ES-I3 (cell line): ENCODE results near the gene FMNL3.
"Not testable (repeated sequence)": the region's sequence is repeated elsewhere in the genome, so short reads cannot be mapped to it uniquely, and the experiment has no call there.

Source experiments
- H3K36me3 ChIP-seq: 2 replicates; pipeline ENCODE4 v1.6.1; 2013; ENCODE audit warnings: mild to moderate bottlenecking, low read length, control low read depth, moderate library complexity; ENCODE audit not compliant: insufficient read depth
- H3K4me1 ChIP-seq: 2 replicates; pipeline ENCODE4 v1.6.1; 2013; ENCODE audit warnings: mild to moderate bottlenecking, control low read depth, low read length; ENCODE audit not compliant: insufficient read depth
- H3K9ac ChIP-seq: 2 replicates; pipeline ENCODE4 v1.6.1; 2013; ENCODE audit warnings: low read depth, mild to moderate bottlenecking, low read length, moderate library complexity
- H3K9me3 ChIP-seq: 2 replicates; pipeline ENCODE4 v1.6.1; 2013; ENCODE audit warnings: mild to moderate bottlenecking, low read length, moderate library complexity; ENCODE audit not compliant: control insufficient read depth, insufficient read depth

The FMNL3 gene

DNA sequence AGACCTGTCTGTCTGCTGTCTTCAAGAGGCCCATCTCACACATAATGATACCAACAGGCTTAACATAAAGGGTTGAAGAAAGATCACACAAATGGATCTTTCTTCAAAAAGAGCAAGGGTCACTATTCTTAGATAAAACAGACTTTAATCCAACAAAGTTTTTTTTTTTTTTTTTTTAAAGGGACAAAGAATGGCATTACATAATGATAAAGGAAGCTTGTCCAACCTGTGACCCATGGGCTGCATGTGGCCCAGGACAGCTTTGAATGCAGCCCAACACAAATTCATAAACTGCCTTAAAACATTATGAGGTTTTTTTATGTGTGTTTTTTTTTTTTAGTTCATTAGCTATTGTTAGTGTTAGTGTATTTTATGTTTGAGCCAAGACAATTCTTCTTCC, 95.0 kb downstream of the FMNL3 start:
- Histone ChIP-seq H3K36me3 (no peaks in the 10 kb centered on the region), H3K9me3 (no peaks in the 10 kb centered on the region), H3K9ac (no peak overlapping the region), H3K4me1 (no peaks in the 10 kb centered on the region)

DNA sequence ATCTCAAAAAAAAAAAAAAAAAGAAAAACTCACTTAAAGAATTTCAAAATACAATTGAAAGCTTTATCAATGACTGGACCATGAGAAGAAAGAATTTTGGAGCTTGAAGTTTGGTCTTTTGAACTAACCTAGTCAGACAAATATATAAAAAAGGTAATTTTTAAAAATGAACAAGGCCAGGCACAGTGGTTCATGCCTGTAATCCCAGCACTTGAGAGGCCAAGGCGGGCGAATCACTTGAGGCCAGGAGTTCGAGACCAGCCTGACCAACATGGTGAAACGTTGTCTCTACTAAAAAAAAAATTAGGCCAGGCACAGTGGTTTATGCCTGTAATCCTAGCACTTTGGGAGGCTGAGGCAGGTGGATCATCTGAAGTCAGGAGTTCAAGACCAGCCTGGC, 96.4 kb downstream of the FMNL3 start:
- H3K36me3 ChIP-seq, H3K9me3 ChIP-seq, H3K4me1 ChIP-seq, H3K9ac ChIP-seq: not testable (repeated sequence)

GRCh38 chr12:49609875-49610154, 97.4 kb downstream of the FMNL3 start:
- peaks cover 3% of the 10 kb centered on the region; the same call in 1 of the 2 replicates for H3K4me1 ChIP-seq
- H3K9ac ChIP-seq, result no peak overlapping the region
- no peaks in the 10 kb centered on the region; the same call in 1 of the 2 replicates for H3K36me3 ChIP-seq
- H3K9me3 ChIP-seq, result no peaks in the 10 kb centered on the region

DNA sequence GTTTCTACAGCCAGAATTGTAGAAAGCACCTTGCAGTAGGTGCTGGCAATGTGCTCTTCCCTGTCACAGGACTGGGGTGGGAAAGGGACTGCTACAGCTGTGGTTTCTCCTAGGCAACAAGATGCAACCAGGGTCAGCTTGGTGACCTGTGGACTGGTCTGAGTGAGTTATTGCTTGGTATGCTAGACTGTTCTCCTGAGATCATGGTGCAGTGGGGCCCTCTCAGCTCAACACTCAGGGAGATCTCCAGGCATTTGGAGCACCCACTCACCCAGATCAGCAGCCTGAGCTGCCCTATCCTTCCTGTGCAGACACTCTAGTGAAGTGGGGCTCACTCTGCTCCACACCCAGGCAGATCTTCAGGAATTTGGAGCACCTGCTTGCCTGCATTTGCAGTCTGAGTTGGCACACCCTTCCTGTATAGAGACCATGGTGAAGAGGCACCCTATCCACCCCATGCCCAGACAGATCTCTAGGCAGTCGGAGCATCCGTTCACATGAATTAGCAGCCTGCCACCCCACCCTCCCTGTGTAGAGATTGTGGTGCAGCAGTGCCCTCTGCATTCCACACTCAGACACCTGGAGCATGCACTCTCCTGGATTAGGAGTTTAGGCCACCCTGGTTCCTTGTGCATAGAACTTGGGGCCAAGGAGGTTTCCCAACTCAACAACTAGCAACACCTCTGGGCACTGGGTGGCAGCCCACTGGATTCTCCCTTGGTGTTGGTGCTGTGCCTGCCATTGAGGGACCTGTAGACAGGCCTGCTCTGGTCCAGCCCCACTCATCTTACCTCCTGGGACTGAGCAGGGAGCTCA, 97.9 kb downstream of the FMNL3 start:
- Histone ChIP-seq H3K4me1 (peaks cover 3% of the 10 kb centered on the region; the same call in 1 of the 2 replicates), H3K9ac (no peak overlapping the region), H3K9me3 (no peaks in the 10 kb centered on the region), H3K36me3 (no peaks in the 10 kb centered on the region; the same call in 1 of the 2 replicates)

DNA sequence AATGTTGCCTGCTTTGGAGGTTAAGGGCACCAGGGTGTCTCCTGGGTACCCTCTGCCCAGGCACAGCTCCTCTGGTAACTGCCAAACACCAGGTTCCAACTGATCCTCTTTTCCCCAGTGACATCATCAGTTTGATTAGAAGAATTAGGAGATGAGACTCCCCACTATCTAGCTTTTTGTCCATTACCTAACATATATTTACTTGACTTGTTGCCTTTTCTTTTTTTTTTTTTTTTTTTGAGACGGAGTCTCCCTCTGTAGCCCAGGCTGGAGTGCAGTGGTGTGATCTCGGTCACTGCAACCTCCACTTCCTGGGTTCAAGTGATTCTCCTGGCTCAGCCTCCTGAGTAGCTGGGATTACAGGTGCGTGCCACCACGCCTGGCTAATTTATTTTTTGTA, 101.7 kb downstream of the FMNL3 start, which contains the start of gene FAM186B:
Gene FAM186B (minus strand): TSS at position 101 of the 400 bp plus-strand sequence. CDS start 162 bp downstream, outside the sequence.
- not testable (repeated sequence) for H3K9me3 ChIP-seq, H3K36me3 ChIP-seq, H3K4me1 ChIP-seq, H3K9ac ChIP-seq

DNA sequence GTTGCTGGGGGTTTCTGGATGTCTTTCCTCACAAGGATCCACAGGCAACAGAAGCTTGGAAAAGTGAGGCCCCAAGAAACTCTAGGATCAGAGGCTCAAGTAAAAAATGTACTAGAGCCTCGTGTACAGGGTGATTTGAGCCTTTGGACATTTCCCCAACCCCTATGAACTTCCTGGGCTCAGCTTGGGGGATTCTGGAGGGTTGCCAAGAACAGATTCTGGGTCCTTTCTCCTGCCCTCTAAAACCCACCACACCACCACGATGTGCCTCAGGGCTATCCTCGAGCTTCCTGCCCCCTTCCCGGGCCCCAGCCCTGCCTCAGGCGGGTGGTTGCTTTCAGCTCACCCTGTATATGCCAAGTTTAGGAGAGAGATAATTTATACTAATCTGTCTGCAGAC, 102.3 kb downstream of the FMNL3 start:
- Histone ChIP-seq H3K4me1 (peaks cover 3% of the 10 kb centered on the region; the same call in 1 of the 2 replicates), H3K36me3 (no peaks in the 10 kb centered on the region; the same call in 1 of the 2 replicates), H3K9ac (no peak overlapping the region)

GRCh38 chr12:49603721-49604120, 103.5 kb downstream of the FMNL3 start:
- peaks cover 3% of the 10 kb centered on the region; the same call in 1 of the 2 replicates for H3K4me1 ChIP-seq
- no peaks in the 10 kb centered on the region; the same call in 1 of the 2 replicates for H3K36me3 ChIP-seq
- no peaks in the 10 kb centered on the region for H3K9me3 ChIP-seq
- H3K9ac ChIP-seq, result no peak overlapping the region

More for the DNA sequence above, 102.3 kb downstream of the FMNL3 start:
- H3K9me3 ChIP-seq, result no peaks in the 10 kb centered on the region

DNA sequence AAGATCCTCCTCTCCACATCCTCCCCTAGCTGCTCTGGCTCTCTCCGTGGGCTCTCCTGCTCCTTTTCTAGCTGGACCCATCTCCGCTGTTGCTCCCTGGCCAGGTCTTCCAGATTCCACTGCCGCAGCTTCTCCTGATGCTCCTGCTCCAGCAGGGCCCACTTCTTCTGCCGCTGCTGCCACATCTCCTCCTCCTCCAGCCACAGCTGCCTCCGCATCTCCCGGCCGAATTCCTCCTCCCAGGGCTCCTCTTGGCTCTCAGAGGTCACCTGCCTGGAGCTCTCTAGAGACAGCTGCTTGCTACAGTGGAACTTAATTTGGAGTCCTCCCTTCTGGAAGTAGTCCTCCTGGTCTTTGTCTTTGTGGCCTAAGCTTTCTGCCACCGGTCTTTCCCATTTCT, 107.2 kb downstream of the FMNL3 start:
- Histone ChIP-seq H3K36me3 (no peaks in the 10 kb centered on the region), H3K9me3 (no peaks in the 10 kb centered on the region), H3K4me1 (no peaks in the 10 kb centered on the region), H3K9ac (no peak overlapping the region)

- Histone ChIP-seq H3K9me3 (no peaks in the 10 kb centered on the region), H3K4me1 (no peaks in the 10 kb centered on the region), H3K9ac (no peak overlapping the region), H3K36me3 (no peaks in the 10 kb centered on the region)
These were observed 108.7 kb downstream of the FMNL3 start for GRCh38 chr12:49598527-49598926.

DNA sequence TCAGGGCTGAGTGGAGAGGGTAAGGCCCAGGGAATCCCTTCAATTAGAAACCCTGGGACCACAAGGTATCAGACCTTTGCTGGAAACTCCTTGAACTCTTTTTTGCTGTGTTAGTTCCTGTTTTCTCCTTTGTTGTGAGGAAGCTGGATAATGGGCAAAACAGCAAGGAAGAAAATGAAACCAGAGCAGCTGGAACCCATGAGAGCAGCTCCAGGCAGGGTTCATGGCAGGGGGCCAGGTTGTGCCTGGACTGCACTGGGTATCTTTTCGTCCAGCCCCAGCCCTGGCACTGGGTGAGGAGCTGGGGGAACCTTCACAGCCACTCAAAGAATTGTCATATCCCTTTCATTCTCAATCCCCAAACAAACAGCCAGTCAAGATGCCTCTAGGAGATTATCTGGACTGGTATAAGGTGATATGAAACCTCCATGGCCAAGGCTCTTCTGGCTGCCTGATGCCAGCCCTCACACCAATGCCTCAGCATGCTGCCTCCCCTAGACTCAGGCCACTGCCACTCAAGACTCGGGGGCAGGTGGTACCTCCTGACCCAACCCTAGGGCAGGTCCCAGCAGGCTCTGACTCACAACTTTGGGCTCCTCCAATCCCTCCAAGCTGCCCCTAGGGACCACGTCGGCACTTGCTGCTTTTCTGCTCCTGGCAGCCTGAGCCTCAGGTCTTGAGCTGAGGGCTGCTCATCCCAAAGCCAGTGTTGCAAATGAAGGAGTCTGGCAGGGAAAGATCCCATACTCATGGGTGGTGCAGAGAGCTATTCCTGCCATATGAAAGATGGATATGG, 118.3 kb downstream of the FMNL3 start:
- Histone ChIP-seq H3K4me1 (no peaks in the 10 kb centered on the region), H3K9ac (no peak overlapping the region), H3K9me3 (no peaks in the 10 kb centered on the region), H3K36me3 (no peaks in the 10 kb centered on the region)

DNA sequence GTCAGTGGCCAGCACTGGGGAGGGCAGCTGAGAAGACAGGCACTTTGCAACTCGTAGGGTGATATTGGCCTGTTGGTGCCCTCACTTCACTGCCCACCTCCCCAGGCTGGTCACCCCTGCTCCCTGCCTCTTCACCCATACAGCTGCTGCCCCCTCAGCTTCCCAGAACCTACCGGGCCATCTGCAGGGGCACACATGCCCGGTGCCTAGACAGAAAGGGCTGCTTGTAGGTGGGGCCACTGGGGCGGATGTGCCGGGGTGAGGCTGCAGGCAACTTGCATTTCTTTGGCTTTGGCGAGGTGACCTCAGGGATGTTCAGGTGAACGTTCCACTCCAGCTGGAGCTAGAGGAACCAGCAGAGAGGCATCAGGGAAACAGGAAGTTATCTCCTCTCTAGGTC, 118.9 kb downstream of the FMNL3 start:
- no peak overlapping the region for H3K9ac ChIP-seq
- H3K9me3 ChIP-seq, result no peaks in the 10 kb centered on the region
- H3K4me1 ChIP-seq, result no peaks in the 10 kb centered on the region
- H3K36me3 ChIP-seq, result no peaks in the 10 kb centered on the region

- H3K36me3 ChIP-seq, result no peaks in the 10 kb centered on the region
- H3K4me1 ChIP-seq, result no peaks in the 10 kb centered on the region
- no peaks in the 10 kb centered on the region for H3K9me3 ChIP-seq
- H3K9ac ChIP-seq, result no peak overlapping the region
These were observed 119.9 kb downstream of the FMNL3 start for GRCh38 chr12:49587174-49587908.
